Measurements from ENCODE around the gene NUP98.

DNA sequence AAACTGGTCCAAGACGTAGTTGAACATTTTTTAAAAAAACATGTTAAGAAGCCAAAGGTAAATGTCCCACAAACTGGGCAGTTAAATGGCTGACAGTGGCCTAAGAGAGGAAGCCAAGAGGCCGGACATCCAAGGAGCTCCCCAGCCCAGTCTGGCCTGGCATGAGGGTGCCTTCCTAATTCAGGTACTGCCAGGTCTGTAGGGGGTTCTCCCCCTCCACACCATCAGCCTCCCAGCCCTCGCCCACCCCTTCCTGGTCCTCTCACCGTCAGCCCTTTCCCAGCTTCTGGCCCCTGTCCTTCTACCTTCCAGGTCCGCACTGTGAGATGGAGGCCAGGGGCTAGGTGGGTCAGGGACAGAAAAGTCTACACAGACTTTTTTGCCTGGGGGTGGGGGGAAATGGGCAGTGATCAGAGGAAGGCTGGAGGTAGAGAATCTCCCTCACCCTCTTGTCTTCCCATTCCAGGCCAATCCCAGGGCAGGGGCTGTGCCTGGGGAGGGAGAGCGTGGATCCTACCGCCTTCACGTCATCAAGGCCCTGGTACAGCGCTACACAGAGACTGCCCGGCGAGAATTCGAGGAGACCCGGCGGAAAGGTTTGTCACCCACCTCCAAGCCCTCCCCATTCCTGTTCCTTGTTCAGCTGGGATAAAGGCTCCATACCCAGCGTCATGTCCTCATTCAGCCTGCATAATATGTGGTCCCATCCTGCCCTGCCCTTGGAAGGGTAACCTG is 161.5 kb downstream of the NUP98 start:
- TF ChIP-seq, protein P1, sequence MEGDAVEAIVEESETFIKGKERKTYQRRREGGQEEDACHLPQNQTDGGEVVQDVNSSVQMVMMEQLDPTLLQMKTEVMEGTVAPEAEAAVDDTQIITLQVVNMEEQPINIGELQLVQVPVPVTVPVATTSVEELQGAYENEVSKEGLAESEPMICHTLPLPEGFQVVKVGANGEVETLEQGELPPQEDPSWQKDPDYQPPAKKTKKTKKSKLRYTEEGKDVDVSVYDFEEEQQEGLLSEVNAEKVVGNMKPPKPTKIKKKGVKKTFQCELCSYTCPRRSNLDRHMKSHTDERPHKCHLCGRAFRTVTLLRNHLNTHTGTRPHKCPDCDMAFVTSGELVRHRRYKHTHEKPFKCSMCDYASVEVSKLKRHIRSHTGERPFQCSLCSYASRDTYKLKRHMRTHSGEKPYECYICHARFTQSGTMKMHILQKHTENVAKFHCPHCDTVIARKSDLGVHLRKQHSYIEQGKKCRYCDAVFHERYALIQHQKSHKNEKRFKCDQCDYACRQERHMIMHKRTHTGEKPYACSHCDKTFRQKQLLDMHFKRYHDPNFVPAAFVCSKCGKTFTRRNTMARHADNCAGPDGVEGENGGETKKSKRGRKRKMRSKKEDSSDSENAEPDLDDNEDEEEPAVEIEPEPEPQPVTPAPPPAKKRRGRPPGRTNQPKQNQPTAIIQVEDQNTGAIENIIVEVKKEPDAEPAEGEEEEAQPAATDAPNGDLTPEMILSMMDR (IDR thresholded peaks at IDR 0.05): no peak
- no peak for TF ChIP-seq POLR2A (IDR thresholded peaks at IDR 0.05)
